Smooth muscle cell (in vitro differentiated cells): ENCODE data around the gene ATP4A. TPM values are rescaled to one million over a fixed set of nuclear protein-coding genes. Genes with fewer than 3 reads are reported as not detected.

Experiments used
- DNase-seq: peaks from one replicate; lab custom pipeline; 2025; ENCODE audit not compliant: unreplicated experiment; lab: John Stamatoyannopoulos, UW
- H2AFZ ChIP-seq: fragments of 200-600 bp; sonication (generic); 2 replicates; pipeline ENCODE4 v1.6.0; 2016; ENCODE audit warnings: antibody characterized with exemption, low read depth, mild to moderate bottlenecking
- H3F3A ChIP-seq: fragments of 200-600 bp; sonication (generic); 2 replicates; pipeline ENCODE4 v1.6.0; 2017; ENCODE audit warnings: antibody characterized with exemption, low read depth
- H3K27ac ChIP-seq: fragments of 200-600 bp; sonication (generic); 2 replicates; pipeline ENCODE4 v1.5.1; 2016; ENCODE audit warnings: low read depth, mild to moderate bottlenecking
- H3K27me3 ChIP-seq: fragments of 200-600 bp; sonication (generic); 2 replicates; pipeline ENCODE4 v1.6.1; 2016; ENCODE audit warnings: low read depth, mild to moderate bottlenecking
- H3K36me3 ChIP-seq: fragments of 200-600 bp; sonication (generic); 2 replicates; pipeline ENCODE4 v1.5.1; 2016; ENCODE audit warnings: low read depth
- H3K4me1 ChIP-seq: fragments of 200-600 bp; sonication (generic); 2 replicates; pipeline ENCODE4 v1.5.1; 2016; ENCODE audit warnings: low read depth
- H3K4me2 ChIP-seq: fragments of 200-600 bp; sonication (generic); 2 replicates; pipeline ENCODE4 v1.6.0; 2016; ENCODE audit warnings: mild to moderate bottlenecking
- H3K4me3 ChIP-seq: fragments of 200-600 bp; sonication (generic); 2 replicates; pipeline ENCODE4 v1.5.1; 2016; ENCODE audit warnings: mild to moderate bottlenecking
- H3K79me2 ChIP-seq: fragments of 200-600 bp; sonication (generic); 2 replicates; pipeline ENCODE4 v1.6.0; 2016; ENCODE audit warnings: low read depth, mild to moderate bottlenecking
- H3K9ac ChIP-seq: fragments of 200-600 bp; sonication (generic); 2 replicates; pipeline ENCODE4 v1.6.0; 2016; ENCODE audit warnings: low read depth
- H3K9me3 ChIP-seq: fragments of 200-600 bp; sonication (generic); replicated peaks from 2 replicates; pipeline ENCODE4 v1.5.1; 2016; ENCODE audit warnings: low read depth
- H4K20me1 ChIP-seq: fragments of 200-600 bp; sonication (generic); 2 replicates; pipeline ENCODE4 v1.6.0; 2016; ENCODE audit warnings: low read depth
- CTCF ChIP-seq: fragments of 200-600 bp; sonication (generic); IDR thresholded peaks from 2 replicates; pipeline ENCODE4 v1.5.1; 2017; ENCODE audit warnings: borderline replicate concordance, mild to moderate bottlenecking, antibody characterized with exemption; ENCODE audit not compliant: insufficient read depth, poor library complexity, severe bottlenecking
- WGBS: methylation state at CpG from one replicate; pipeline ENCODE4 v1.1.7; 2016; ENCODE audit warnings: low lambda C conversion rate; 5-methylcytosine and 5-hydroxymethylcytosine counted together
- polyA plus RNA-seq: library from polyadenylated mRNA; unstranded; fragments of >200 nt; fragmentation: Nextera tagmentation; extraction: Ambion mirVana; gene quantifications from 2 replicates; pipeline ENCODE4 v1.2.1, GENCODE V29; 2016
- total RNA-seq: library from RNA; depleted of rRNA; stranded (reverse); fragments of >200 nt; gene quantifications from 2 replicates; pipeline ENCODE4 v1.2.3, GENCODE V29; 2014

ATP4A gene
- total and polyA plus RNA-seq, 2 experiments from 2014 or later: not detected

GRCh38 chr19:35582760-35583159 is 19.3 kb upstream of the ATP4A start:
- peaks cover 6% of the 10 kb centered on the region for H3K27me3 ChIP-seq
- H3K4me3 ChIP-seq: no peak overlapping the region
- H2AFZ ChIP-seq: no peak overlapping the region
- H3K36me3 ChIP-seq: no peaks in the 10 kb centered on the region
- no peaks in the 10 kb centered on the region for H3K79me2 ChIP-seq
- 95% methylated on average over 1 of the region's 1 CpG for WGBS
- H3F3A ChIP-seq: no peaks in the 10 kb centered on the region
- no peak overlapping the region for H3K27ac ChIP-seq
- no peaks in the 10 kb centered on the region for H4K20me1 ChIP-seq
- no peak overlapping the region for H3K9ac ChIP-seq
- no peaks in the 10 kb centered on the region for H3K4me1 ChIP-seq
- no peak for TF ChIP-seq CTCF
- DNase-seq: no peak
- H3K4me2 ChIP-seq: no peak overlapping the region
- H3K9me3 ChIP-seq: no peaks in the 10 kb centered on the region

GRCh38 chr19:35578707-35579106 is 15.2 kb upstream of the ATP4A start:
- Histone ChIP-seq H3K4me2 (no peak overlapping the region), H3K36me3 (no peaks in the 10 kb centered on the region), H3K79me2 (no peaks in the 10 kb centered on the region), H3K4me1 (no peaks in the 10 kb centered on the region), H3K9me3 (no peaks in the 10 kb centered on the region), H3K27me3 (no peaks in the 10 kb centered on the region), H3K9ac (no peak overlapping the region), H2AFZ (no peak overlapping the region), H3K27ac (no peak overlapping the region), H3F3A (no peaks in the 10 kb centered on the region), H4K20me1 (no peaks in the 10 kb centered on the region), H3K4me3 (no peak overlapping the region)
- DNase-seq: no peak
- 80% methylated on average over 7 of the region's 7 CpGs for WGBS
- TF ChIP-seq CTCF: no peak

GRCh38 chr19:35577918-35578317 is 14.5 kb upstream of the ATP4A start:
- DNase-seq: no peak
- no peaks in the 10 kb centered on the region for H3K36me3 ChIP-seq
- H4K20me1 ChIP-seq: no peaks in the 10 kb centered on the region
- no peak overlapping the region for H3K4me2 ChIP-seq
- H2AFZ ChIP-seq: no peak overlapping the region
- H3K27ac ChIP-seq: no peak overlapping the region
- H3K4me3 ChIP-seq: no peak overlapping the region
- H3F3A ChIP-seq: no peaks in the 10 kb centered on the region
- no peak overlapping the region for H3K9ac ChIP-seq
- no peak for TF ChIP-seq CTCF
- no peaks in the 10 kb centered on the region for H3K27me3 ChIP-seq
- WGBS: 57% methylated on average over 1 of the region's 1 CpG
- no peaks in the 10 kb centered on the region for H3K79me2 ChIP-seq
- no peaks in the 10 kb centered on the region for H3K9me3 ChIP-seq
- H3K4me1 ChIP-seq: no peaks in the 10 kb centered on the region

- no peak overlapping the region for H3K4me3 ChIP-seq
- H3K79me2 ChIP-seq: no peaks in the 10 kb centered on the region
- WGBS: 93% methylated on average over 1 of the region's 1 CpG
- H3K27ac ChIP-seq: no peak overlapping the region
- no peak overlapping the region for H3K9ac ChIP-seq
- peaks cover 4% of the 10 kb centered on the region for H3K27me3 ChIP-seq
- H2AFZ ChIP-seq: no peak overlapping the region
- no peaks in the 10 kb centered on the region for H4K20me1 ChIP-seq
- no peaks in the 10 kb centered on the region for H3F3A ChIP-seq
- H3K4me2 ChIP-seq: no peak overlapping the region
- no peaks in the 10 kb centered on the region for H3K4me1 ChIP-seq
- TF ChIP-seq CTCF: no peak
- H3K9me3 ChIP-seq: no peaks in the 10 kb centered on the region
- DNase-seq: no peak
- H3K36me3 ChIP-seq: no peaks in the 10 kb centered on the region
Observed at GRCh38 chr19:35571406-35571965, 8.0 kb upstream of the ATP4A start.
